ENCODE data around the gene DLGAP1. TPM values are rescaled to one million over a fixed set of nuclear protein-coding genes. Genes with fewer than 3 reads are reported as not detected.
A peak's percentile ranks its signal among the peaks of the same experiment; 100 is the strongest.

The DLGAP1 gene
- total RNA-seq, 6 experiments from 2014 or later: 0.19 to 1.3 (median 0.62) TPM

DNA sequence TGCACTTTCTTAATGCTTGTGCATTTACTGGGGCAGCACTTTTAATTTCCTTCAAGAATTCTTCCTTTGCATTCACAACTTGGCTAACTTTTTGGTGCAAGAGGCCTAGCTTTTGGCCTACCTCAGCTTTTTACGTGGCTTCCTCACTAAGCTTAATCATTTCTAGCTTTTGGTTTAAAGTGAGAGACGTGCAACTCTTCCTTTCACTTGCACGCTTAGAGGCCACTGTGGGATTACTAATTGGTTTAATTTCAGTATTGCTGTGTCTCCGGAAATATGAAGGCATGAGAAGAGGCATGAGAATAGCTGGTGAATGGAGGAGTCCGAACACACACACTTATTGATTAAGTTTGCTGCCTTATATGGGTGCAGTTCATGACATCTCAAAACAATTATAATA lies 354.1 kb downstream of the DLGAP1 start:
- Mint-ChIP-seq H3K36me3 (ENCODE audit: low read depth) (no peaks in the 10 kb centered on the region), H3K4me1 (ENCODE audit: low read depth) (peaks cover 8% of the 10 kb centered on the region), H3K27ac (no peak overlapping the region), H3K27me3 (ENCODE audit: insufficient read depth) (peaks cover 5% of the 10 kb centered on the region; the same call in 1 of the 2 replicates), H3K9me3 (no peaks in the 10 kb centered on the region), H3K4me3 (peak overlapping the region; percentile 10; the same call in 1 of the 2 replicates)
- DNase-seq: no peak
- TF ChIP-seq, protein P1, sequence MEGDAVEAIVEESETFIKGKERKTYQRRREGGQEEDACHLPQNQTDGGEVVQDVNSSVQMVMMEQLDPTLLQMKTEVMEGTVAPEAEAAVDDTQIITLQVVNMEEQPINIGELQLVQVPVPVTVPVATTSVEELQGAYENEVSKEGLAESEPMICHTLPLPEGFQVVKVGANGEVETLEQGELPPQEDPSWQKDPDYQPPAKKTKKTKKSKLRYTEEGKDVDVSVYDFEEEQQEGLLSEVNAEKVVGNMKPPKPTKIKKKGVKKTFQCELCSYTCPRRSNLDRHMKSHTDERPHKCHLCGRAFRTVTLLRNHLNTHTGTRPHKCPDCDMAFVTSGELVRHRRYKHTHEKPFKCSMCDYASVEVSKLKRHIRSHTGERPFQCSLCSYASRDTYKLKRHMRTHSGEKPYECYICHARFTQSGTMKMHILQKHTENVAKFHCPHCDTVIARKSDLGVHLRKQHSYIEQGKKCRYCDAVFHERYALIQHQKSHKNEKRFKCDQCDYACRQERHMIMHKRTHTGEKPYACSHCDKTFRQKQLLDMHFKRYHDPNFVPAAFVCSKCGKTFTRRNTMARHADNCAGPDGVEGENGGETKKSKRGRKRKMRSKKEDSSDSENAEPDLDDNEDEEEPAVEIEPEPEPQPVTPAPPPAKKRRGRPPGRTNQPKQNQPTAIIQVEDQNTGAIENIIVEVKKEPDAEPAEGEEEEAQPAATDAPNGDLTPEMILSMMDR (IDR thresholded peaks at IDR 0.05): no peak

DNA sequence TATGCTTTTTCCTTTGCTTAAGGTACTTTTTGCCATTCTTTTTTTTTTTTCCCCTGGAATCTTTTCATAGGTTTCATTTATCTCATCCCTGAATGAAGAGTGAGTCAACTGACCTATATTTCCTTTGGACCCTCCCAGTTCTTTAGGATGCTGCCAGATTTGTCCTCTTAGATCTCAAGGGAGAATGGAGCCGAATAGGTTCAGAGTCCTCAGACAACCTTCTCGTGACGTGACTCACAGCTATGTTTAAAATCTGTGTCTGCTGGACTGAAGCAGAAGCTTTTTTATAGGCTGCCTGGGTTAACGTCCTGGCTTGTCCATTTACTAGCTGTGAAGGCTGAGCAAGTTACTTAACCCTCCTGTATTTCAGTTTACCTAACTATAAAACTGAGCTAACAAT lies 358.6 kb downstream of the DLGAP1 start:
- Mint-ChIP-seq H3K36me3 (ENCODE audit: low read depth) (no peaks in the 10 kb centered on the region), H3K27ac (no peak overlapping the region), H3K4me3 (no peak overlapping the region), H3K4me1 (ENCODE audit: low read depth) (peaks cover 8% of the 10 kb centered on the region), H3K9me3 (no peaks in the 10 kb centered on the region), H3K27me3 (ENCODE audit: insufficient read depth) (peaks cover 3% of the 10 kb centered on the region; the same call in 1 of the 2 replicates)
- peak; percentile 38 for DNase-seq
- TF ChIP-seq, protein P1 (IDR thresholded peaks at IDR 0.05): no peak

DNA sequence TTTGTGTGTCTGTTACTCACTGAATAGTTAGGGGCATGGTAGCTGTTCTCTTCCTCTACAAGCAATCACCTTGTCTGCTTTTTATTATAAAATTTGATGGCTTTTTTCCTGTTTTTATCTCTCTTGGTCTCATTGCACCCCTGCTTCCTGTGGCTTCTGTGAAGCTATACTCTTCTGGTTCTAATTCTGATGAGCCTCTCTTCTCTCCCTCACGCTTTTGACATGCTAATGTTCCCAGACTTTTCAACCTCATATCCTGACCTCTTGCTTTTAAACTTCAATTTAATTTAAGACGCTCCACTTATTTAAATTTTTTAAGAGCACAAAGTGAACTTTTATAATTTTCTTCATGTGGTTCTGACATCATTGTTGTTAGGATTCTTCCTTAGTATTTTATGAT lies 361.4 kb downstream of the DLGAP1 start:
- Mint-ChIP-seq H3K27me3 (ENCODE audit: insufficient read depth) (peaks cover 3% of the 10 kb centered on the region; the same call in 1 of the 2 replicates), H3K4me3 (no peak overlapping the region)
- TF ChIP-seq, protein P1 (IDR thresholded peaks at IDR 0.05): no peak

DNA sequence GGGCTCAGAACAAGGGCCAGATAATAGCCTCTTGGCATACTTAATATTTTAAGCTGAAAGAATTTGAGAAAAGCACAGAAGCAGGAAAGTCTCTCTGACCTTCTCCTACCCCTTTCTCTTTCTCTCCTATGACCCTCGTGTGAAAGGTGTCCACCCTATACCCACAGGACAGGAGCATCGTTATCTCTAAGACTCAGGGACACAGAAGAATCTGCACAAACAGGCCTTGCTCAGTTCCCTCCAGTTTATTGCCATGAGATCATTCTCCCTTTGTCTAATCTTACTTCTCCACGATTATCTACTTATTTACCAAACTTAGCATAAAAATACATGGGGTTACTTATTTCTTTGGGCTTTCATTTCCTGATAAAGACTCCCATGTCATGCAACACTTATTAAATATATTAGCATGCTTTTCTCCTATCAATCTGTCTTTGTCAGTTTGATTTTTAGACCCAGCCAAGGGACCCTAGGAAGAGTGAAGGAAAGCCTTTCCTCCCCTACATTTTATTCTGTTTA lies 370.7 kb downstream of the DLGAP1 start:
- Mint-ChIP-seq H3K9me3 (no peaks in the 10 kb centered on the region), H3K4me1 (ENCODE audit: low read depth) (no peaks in the 10 kb centered on the region), H3K27me3 (ENCODE audit: insufficient read depth) (peaks cover 7% of the 10 kb centered on the region), H3K4me3 (no peak overlapping the region), H3K36me3 (ENCODE audit: low read depth) (no peaks in the 10 kb centered on the region), H3K27ac (no peak overlapping the region)
- no peak for DNase-seq
- TF ChIP-seq, protein P1 (IDR thresholded peaks at IDR 0.05): no peak

More for the DNA sequence above, 361.4 kb downstream of the DLGAP1 start:
- DNase-seq: no peak
- H3K27ac Mint-ChIP-seq: no peak overlapping the region
- no peaks in the 10 kb centered on the region for H3K36me3 Mint-ChIP-seq (ENCODE audit: low read depth)
- no peaks in the 10 kb centered on the region for H3K9me3 Mint-ChIP-seq
- peaks cover 8% of the 10 kb centered on the region for H3K4me1 Mint-ChIP-seq (ENCODE audit: low read depth)

DNA sequence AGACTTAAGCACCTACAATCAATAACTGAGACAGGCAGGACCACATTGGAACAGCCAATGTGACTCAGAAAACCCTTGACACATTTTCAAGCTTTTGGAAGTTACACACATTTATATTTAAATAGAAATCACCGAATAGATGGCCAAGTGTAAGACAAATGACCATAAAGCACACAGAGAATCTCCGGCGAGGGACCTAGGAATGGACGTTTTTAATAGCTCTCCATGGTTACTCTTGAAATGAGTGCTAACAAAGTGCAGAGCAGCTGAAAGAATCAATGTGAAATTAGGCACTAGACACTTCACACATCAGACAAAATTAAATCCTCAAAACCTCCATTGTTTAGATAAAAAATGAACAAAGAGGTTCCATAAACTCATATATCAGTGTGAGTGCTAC lies 376.9 kb downstream of the DLGAP1 start:
- DNase-seq: no peak
- H3K4me1 Mint-ChIP-seq (ENCODE audit: low read depth): no peaks in the 10 kb centered on the region
- H3K4me3 Mint-ChIP-seq: no peak overlapping the region
- TF ChIP-seq, protein P1 (IDR thresholded peaks at IDR 0.05): no peak
- no peaks in the 10 kb centered on the region; the same call in 1 of the 2 replicates for H3K27me3 Mint-ChIP-seq (ENCODE audit: insufficient read depth)
- H3K9me3 Mint-ChIP-seq: no peaks in the 10 kb centered on the region
- no peak overlapping the region for H3K27ac Mint-ChIP-seq
- H3K36me3 Mint-ChIP-seq (ENCODE audit: low read depth): no peaks in the 10 kb centered on the region

Measured in HFFc6 (cell line).